D721Med (cell line): Measurements from ENCODE around the gene CXCR4.

Experiments used
- DNase-seq: peaks from one replicate; pipeline ENCODE4 v3.0.0; 2011; ENCODE audit warnings: low spot score; ENCODE audit not compliant: insufficient read length
- FAIRE-seq: peaks from 2 replicates; lab custom pipeline; 2011; peaks lifted over from hg19 to GRCh38; lab: Jason Lieb, UNC
- TF ChIP-seq, protein P1 (sequence below): IDR thresholded peaks from 2 replicates; pipeline ENCODE4 v1.5.1; 2012; ENCODE audit warnings: mild to moderate bottlenecking, control low read depth; ENCODE audit not compliant: insufficient read depth; ENCODE audit errors: missing control alignments

CXCR4 gene

GRCh38 chr2:136070913-136071312, 47.0 kb downstream of the CXCR4 start:
- no peak for FAIRE-seq

DNA sequence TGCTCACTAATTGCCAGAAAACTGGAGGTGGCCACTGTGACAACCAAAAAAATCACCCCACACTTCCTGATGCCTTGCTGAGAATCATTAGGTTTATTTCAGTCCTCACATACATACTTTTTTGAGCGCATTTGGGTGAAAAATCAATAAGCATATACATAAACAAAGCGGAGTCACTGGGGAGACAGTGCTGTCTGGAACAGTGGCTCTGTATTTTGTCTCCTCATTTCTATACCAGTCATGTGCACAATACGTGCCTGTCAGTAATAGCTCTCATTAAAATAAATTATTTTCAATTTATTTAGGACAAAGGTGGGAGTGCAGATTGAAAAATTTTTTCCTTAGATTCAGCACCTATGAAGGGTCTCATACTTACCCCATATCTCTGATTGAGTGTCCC, 48.2 kb downstream of the CXCR4 start:
- TF ChIP-seq, protein P1, sequence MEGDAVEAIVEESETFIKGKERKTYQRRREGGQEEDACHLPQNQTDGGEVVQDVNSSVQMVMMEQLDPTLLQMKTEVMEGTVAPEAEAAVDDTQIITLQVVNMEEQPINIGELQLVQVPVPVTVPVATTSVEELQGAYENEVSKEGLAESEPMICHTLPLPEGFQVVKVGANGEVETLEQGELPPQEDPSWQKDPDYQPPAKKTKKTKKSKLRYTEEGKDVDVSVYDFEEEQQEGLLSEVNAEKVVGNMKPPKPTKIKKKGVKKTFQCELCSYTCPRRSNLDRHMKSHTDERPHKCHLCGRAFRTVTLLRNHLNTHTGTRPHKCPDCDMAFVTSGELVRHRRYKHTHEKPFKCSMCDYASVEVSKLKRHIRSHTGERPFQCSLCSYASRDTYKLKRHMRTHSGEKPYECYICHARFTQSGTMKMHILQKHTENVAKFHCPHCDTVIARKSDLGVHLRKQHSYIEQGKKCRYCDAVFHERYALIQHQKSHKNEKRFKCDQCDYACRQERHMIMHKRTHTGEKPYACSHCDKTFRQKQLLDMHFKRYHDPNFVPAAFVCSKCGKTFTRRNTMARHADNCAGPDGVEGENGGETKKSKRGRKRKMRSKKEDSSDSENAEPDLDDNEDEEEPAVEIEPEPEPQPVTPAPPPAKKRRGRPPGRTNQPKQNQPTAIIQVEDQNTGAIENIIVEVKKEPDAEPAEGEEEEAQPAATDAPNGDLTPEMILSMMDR, result no peak
- FAIRE-seq (no peak), DNase-seq (no peak)

More at GRCh38 chr2:136070913-136071312, 47.0 kb downstream of the CXCR4 start:
- DNase-seq, result no peak
- TF ChIP-seq, protein P1, result no peak

DNA sequence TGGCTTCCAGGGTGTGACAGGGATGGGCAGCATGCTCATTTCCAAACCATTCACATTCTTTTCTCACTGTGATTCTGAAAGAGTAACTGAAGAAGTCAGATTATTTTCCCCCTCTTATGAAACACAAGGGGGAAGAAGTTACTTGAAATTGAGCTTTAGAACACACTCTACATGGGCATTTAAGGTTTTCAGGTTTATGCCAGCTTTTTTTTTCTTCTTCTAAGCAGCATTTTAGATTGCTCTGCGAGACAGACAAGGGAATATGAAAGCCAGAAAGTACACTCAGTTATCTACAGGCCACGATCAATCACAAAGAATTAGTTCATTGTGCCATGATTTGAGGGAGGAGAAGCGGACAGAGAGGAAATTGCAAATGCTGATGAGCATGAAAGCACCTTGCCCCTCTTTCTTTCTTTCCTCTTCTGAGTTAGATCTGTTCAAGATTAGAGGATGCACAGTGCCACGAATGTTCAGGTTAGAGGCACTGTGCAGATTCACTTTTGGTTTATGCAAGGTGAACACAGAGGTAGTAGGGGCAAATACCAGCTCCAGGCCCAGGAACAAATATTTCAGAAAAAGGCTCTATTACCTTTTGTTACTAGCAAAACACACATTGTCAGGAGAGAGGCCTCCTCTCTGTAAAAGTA, 49.2 kb downstream of the CXCR4 start:
- TF ChIP-seq, protein P1, result no peak
- DNase-seq, result no peak
- FAIRE-seq, result no peak

DNA sequence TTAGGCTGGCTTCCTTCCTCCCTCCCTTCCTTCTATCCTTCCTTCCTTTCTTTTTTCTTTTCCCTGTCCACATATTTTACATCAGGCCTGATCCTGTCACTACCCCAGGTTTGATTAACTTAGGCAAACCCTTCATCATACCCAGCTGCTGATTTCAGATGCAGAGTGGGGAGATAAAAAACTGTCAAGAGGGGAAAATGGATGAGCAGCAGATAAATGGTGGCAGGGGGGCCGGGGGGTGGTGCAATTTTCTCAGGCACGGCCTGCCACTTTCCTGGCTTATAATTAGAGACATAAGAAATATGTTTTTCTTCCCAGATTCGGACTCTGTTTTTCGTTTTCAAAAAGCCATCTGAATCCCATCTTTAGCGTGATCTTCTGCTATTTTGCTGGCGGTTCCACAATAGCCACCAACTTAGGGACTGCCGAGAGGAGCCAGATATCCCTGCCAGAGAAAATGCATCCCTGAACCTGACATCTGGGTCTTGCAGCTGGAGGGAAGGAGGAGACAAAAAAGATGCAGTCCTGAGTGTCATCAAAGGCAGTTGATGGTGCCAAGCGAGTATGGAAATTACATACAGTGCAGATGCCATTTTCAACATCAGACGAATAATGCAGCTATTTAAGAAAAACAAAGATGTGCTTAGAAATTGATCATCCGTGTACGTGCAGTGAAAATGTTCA, 49.9 kb downstream of the CXCR4 start:
- FAIRE-seq, result no peak
- no peak for DNase-seq
- TF ChIP-seq, protein P1, result no peak

DNA sequence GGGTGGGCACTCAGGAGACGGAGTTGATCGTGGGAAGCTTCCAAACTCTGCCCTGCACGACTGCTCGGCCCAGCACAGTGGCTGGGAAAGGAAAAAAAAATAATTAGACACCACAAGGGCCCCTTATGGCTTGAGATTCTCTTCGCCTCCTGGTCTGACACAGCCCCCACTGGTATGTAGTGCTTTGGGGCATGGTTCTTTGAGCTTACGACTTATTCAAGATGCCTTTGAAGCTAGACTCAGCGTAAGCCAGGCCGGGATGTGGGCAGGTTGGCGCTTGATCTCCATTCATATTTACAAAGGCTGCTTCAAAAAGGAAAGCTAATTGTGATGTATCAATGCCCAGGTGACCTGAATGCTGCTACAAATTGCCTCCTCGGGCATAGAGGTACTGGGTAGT, 50.5 kb downstream of the CXCR4 start:
- FAIRE-seq (no peak), DNase-seq (no peak)
- TF ChIP-seq, protein P1, result no peak

GRCh38 chr2:136065907-136066306, 52.0 kb downstream of the CXCR4 start:
- TF ChIP-seq, protein P1, result no peak
- FAIRE-seq (no peak), DNase-seq (no peak)

DNA sequence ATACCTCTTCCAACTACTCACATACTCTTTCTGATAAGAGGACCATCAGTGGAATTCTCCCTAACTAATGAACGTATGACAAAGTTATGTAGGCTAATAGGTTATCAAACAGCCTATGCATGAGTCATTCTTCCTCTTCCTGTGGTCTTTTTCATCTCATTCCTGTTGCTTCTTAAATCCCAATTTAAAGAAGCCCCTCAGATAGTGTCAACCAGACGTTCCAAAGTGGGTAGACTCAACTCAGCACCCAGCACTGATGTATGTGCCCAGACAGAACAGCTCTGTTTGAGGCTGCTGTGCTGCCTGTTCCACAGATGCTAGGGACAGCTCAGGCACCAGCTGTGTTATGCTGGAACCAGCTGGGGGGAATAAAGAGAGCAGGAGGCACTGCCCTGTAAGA, 52.6 kb downstream of the CXCR4 start:
- TF ChIP-seq, protein P1, result no peak
- no peak for FAIRE-seq
- no peak for DNase-seq
